ENCODE measurements around the gene BHLHA15. TPM values are rescaled to one million over a fixed set of nuclear protein-coding genes. Genes with fewer than 3 reads are reported as not detected.

The BHLHA15 gene
- polyA plus RNA-seq, 3 donors = 3.4 to 413 TPM; not detected in 1

DNA sequence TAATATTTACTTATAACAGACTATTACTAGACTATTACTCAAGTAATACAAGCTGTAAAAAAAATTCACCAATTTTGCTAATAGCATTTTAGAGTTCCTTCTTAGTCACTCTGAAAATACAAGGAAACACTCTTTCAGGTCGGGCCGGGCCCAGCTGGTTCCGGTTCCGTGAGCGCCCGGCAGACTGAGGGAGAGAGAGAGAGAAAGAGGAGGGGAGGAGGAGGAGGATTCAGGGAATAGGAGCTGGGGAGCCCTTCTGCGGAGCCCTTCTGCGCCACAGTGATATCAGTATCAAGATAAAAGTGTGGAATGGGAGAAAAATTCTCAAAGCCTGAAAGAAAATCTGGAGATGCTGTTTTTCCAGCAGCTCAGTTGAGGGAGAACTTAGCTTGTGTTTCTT, 30.5 kb upstream of the BHLHA15 start:
- no peak overlapping the region for H3K27ac ChIP-seq (ENCODE audit: low read depth, low read length)
- WGBS, 3 donors = 45 to 93% (median 92%) methylated on average over 8 of the region's 8 CpGs

DNA sequence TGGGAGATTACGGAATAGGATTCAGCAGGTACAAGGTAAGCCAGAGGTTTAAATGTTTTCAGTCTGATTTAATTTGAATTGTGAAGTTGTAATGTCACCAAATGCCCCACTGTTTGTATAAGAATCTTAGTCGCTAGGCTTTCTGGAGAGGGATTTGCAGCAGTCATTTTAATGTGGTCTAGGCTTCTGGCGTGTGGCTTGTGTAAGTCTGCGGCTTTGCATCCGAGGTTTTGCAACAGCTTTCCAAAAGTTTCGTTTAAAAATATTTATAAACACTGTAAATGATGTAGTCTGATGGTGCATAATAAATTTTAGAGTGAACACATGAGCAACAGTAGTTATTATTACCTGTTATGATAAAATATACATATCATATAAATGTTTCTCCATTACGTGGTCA, 26.1 kb upstream of the BHLHA15 start:
- WGBS, 3 donors = 84 to 94% (median 85%) methylated on average over 7 of the region's 7 CpGs
- no peak overlapping the region for H3K27ac ChIP-seq (ENCODE audit: low read depth, low read length)

DNA sequence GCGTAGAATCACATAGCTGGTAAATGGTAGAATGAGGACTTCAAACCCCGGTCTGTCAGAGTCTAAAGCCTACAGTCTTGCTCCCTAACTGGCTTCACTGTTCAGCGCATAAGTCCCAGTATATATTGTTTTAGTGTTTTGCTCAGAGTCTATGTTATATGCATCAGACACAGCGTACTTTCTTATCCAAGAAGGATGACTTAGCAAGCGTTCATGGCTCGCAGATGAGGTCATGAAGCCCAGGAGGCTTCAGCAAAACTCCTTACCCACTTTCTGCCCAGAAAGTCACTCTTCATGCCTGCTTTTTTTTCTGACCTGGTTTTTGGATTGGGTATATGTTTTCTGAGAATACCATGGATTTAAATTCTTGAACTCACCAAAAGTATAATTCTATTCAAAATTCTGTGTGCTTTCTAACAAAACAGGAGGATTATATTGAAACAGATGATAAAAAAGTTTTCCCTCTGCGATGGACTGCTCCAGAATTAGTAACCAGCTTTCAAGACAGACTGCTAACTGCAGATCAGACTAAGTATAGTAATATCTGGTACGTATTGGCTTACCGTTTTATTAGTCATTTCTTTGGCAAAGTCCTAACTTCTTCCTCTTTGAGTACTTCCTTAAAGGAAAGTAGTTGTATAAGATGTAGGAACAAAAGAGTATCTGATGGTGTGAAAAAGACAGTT, 24.6 kb upstream of the BHLHA15 start:
- H3K27ac ChIP-seq (ENCODE audit: low read depth, low read length) = no peak overlapping the region
- WGBS, 3 donors = 64 to 87% (median 67%) methylated on average over 9 of the region's 9 CpGs

DNA sequence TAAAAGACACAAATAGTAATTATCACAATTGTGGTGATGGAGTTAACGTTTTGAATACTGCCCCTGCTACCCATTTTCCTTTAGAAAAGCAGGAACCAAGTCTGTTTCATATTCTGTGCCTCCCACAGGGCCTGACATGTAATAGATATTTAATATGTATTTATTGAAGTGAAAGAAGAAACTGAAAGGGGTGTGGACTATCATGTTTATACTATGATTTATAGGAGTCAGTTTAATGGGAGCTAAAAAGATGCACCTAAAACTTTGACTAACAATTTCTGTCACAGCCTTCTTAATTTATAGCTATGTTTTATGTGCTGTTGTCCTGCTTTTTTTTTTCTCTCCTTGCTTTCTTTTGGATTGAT, 24.1 kb upstream of the BHLHA15 start:
- 37 to 63% (median 41%) methylated on average over 1 of the region's 1 CpG for WGBS, 3 donors

DNA sequence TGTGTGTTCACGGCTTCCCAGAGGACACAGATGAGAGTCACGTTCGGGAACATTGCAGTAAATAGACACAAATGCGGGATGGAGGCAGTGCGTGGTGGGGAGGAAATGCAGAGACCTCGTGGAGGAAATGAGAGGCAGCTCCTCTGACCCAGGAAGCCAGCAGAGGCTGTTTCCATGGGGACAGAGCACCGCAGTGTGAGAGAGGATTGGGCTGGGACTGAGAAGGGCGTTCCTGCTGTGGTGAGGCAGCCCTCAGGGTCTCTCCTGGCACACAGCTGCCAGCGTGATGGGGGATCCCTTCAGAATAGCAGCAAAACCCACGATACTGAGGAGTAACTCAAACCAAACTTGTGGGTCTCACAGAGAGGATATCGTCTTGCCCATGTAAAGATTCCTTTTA, 21.7 kb upstream of the BHLHA15 start:
- 93 to 94% (median 94%) methylated on average over 11 of the region's 11 CpGs for WGBS, 3 donors
- H3K27ac ChIP-seq (ENCODE audit: low read depth, low read length) = no peak overlapping the region

More for the DNA sequence above, 24.1 kb upstream of the BHLHA15 start:
- no peak overlapping the region for H3K27ac ChIP-seq (ENCODE audit: low read depth, low read length)

DNA sequence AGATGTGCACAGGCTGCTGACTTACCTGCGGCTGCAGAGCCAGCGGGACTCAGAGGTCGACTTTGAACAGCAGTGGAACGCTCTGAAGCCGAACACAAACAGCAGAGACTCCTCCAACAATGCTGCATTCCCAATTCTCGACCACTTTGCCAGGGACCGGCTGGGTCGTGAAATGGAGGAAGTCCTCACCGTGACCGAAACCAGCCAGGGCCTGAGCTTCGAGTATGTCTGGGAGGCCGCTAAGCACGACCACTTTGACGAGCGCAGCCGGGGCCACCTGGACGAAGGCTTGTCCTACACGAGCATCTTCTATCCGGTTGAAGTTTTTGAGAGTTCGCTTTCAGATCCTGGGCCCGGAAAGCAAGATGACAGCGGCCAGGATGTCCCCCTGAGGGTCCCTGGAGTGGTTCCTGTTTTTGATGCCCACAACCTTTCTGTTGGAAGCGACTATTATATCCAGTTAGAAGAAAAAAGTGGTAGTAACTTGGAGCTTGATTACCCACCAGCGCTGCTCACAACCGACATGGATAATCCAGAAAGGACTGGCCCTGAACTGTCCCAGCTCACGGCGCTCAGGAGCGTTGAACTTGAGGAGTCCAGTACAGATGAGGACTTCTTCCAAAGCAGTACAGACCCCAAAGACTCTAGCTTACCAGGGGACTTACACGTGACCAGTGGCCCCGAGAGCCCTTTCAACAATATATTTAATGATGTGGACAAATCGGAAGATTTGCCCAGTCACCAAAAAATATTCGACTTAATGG, 19.4 kb upstream of the BHLHA15 start:
- 93 to 96% (median 96%) methylated on average over 32 of the region's 32 CpGs for WGBS, 3 donors
- no peak overlapping the region for H3K27ac ChIP-seq (ENCODE audit: low read depth, low read length)

DNA sequence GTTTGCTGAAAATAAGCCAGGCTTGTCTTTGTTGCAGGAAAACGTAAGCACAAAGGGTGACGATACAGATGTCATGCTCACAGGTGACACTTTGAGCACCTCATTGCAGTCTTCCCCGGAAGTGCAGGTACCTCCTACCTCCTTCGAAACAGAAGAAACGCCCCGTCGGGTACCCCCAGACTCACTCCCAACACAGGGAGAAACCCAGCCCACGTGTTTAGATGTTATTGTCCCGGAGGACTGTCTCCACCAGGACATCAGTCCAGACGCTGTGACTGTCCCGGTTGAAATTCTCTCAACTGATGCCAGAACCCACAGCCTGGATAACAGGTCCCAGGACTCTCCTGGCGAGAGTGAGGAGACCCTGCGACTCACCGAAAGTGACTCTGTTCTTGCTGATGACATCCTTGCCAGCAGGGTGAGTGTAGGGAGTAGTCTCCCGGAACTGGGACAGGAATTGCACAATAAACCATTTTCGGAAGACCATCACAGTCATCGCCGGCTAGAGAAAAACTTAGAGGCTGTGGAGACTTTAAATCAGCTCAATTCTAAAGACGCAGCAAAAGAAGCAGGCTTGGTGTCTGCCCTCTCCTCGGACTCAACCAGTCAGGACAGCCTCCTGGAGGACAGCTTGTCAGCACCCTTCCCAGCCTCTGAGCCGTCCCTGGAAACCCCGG, 18.3 kb upstream of the BHLHA15 start:
- WGBS, 3 donors = 90 to 96% (median 91%) methylated on average over 22 of the region's 22 CpGs
- no peak overlapping the region for H3K27ac ChIP-seq (ENCODE audit: low read depth, low read length)

DNA sequence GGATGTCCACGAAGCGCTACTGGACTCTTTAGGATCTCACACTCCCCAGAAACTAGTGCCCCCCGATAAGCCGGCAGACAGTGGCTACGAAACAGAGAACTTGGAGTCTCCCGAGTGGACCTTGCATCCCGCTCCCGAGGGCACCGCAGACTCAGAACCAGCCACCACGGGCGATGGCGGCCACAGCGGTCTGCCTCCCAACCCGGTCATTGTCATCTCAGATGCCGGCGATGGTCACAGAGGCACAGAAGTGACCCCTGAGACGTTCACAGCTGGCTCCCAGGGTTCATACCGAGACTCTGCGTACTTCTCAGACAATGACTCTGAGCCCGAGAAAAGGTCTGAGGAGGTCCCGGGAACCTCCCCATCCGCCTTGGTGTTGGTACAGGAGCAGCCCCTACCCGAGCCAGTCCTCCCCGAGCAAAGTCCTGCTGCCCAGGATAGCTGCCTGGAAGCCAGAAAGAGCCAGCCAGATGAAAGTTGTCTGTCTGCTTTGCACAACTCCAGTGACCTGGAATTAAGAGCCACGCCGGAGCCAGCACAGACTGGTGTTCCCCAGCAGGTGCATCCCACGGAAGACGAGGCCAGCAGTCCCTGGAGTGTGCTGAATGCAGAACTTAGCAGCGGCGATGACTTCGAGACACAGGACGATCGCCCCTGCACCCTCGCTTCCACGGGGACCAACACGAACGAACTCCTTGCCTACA, 17.6 kb upstream of the BHLHA15 start:
- WGBS, 3 donors = 94 to 98% (median 97%) methylated on average over 37 of the region's 37 CpGs

DNA sequence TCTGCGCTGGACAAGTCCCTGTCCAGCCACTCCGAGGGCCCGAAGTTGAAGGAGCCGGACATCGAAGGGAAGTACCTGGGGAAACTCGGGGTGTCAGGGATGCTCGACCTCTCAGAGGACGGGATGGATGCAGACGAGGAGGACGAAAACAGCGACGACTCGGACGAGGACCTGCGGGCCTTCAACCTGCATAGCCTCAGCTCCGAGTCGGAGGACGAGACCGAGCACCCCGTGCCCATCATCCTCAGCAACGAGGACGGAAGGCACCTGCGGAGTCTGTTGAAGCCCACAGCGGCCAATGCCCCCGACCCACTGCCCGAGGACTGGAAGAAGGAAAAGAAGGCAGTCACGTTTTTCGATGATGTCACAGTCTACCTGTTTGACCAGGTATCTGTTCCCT, 17.1 kb upstream of the BHLHA15 start:
- H3K27ac ChIP-seq (ENCODE audit: low read depth, low read length) = no peak overlapping the region
- 96 to 97% (median 96%) methylated on average over 28 of the region's 28 CpGs for WGBS, 3 donors

More for the DNA sequence above, 17.6 kb upstream of the BHLHA15 start:
- no peak overlapping the region for H3K27ac ChIP-seq (ENCODE audit: low read depth, low read length)

DNA sequence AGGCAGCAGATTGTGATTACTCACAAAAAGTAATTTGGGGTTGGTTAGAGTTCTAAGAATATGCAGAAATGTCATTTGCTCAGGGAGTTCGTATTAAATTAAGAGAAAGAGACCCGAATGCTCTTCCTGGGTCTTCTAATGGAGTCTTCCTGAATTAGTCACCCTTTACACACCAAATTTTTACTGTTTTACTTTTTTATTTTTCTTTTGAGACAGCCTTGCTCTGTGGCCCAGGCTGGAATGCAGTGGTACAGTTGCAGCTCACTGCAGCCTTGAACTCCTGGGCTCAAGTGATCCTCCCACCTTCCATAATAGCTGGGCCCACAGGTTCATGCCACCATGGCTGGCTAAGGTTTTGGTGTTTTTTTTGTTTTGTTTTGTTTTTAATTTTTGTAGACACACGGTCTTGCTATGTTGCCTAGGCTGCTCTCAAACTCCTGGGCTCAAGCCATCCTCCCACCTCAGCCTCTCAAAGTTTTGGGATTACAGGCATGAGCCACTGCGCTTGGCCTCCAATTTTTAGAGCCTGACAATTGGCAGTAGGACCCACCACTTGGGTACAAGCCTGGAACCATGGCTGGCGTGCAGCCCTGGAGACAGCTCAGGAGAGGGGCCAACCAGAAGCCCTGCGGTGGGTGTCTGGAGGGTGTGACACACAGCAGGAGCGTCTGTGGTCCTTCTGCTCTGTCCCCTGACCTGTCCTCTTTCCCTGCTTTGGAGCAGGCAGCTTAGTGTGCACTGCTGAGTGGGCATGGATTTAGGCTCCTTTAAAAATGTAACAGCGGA, 16.4 kb upstream of the BHLHA15 start:
- 92 to 97% (median 94%) methylated on average over 8 of the region's 8 CpGs for WGBS, 3 donors
- no peak overlapping the region for H3K27ac ChIP-seq (ENCODE audit: low read depth, low read length)

DNA sequence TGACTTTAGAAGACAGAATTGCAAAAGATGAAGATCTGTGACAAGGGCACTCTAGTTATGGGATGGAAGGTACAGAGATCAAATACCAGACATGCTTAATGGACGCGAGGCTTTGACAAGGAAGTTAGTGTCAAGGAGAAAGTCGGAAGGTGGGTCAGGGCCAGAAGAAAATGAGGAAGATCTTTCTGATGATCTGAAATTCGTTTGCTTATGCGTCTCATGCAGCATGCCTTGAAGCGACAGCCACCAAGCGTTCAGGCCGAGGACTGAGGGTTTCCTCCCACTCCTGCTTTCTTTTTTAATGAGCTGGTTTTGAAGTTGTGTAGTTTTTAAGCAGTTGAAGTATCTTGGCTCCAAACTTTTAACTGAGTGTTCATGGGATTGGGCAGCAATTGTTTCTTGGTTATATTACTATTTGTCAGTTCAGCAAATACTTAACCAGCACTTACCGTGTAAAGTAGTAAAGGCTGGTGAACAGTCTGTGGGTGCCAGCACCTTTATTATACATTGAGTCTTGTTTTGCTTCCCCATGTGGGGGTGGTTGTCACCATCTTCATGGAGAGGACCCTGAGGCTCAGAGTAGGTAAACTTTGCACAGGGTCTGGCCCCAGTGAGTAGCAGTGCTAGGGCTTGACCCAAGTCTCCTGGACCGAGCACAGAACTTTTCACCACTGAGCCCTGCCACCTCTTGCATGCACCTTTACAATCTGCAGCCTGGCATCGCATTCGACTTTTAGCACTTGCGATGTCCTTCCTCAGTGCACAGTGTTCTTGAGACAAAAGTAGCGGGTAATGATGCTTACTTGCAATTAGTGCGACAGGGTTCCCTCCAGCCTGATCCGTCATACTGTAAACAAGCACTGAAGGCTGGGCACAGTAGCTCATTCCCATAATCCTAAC, 14.3 kb upstream of the BHLHA15 start:
- no peak overlapping the region for H3K27ac ChIP-seq (ENCODE audit: low read depth, low read length)
- WGBS, 3 donors = 84 to 89% (median 89%) methylated on average over 16 of the region's 16 CpGs

DNA sequence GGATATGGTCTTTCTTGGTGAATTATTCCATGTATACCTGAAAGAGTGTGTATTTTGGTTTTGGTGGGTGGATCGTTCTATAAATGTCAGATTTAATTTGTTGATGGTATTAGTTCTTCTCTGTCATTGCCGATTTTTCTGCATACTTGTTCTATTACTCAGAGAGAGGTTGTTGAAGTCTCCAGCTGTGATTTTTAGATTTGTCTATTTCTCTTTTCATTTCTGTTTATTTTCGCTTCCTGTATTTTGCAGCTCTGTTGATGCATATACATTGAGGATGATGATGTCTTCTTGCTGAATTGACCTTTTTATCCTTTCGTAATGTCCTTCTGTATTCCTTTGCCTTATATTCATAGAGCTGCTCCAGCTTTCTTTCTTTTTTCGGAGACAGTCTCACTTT, 12.1 kb upstream of the BHLHA15 start:
- no peak overlapping the region for H3K27ac ChIP-seq (ENCODE audit: low read depth, low read length)
- WGBS, 3 donors = 97 to 98% (median 97%) methylated on average over 5 of the region's 5 CpGs

DNA sequence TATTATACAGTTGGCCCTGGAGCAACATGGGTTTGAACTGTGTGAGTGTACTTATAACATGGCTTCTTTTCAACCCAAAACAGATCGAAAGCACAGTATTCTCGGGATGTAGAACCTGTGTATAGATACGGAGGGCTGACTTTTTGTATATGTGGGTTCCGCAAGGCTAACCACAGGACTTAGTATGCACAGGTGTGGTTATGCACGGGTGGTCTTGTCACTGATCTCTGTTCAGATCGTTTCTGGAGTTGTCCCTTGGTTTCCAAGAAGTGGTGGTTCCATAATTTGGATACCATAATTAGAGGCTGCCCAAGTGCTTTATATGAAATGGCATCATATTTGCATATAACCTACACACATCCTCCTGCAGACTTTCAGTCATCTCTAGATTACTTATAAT, 10.9 kb upstream of the BHLHA15 start:
- WGBS, 3 donors = 84 to 92% (median 89%) methylated on average over 6 of the region's 6 CpGs

DNA sequence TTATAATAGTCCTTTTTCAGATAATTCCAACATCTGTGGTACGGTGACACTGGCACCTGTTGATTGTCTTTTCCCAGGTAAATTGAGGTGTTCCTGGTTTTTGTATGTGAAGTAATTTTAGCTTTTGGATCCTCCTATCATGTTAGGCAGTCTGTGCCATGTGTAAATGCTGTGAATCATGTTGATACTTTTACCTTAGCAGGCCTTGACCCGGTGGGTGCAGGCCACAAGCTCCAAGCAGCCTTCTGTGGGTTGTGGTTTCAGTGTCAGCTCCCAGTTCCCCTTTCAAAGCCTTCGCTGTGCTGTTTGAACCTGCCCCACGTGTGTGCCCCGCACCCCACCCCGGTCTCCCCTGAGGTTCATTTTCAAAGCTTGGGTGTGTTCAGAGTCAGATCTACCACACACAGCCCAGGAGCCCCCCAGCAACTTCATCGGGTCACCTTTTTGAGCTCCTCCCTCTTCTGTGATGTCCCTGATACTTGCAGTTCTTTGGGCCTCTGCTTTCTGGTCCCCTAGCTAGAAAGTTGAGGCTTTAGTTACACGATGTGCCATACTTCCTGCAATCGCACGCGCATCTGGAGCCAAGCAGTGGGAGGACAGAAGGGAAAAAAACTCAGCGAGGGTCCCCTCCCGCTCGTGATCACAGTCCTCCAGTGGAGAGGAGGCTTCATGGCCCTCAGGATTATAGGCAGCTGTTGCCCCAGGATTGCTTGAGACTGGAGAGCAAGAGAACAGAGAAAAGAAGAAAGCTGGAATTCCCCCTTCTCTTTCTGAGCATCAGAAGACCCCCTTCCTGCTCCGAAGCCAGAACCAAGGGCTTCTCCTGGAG, 8.7 kb upstream of the BHLHA15 start:
- H3K27ac ChIP-seq (ENCODE audit: low read depth, low read length) = no peak overlapping the region
- 52 to 85% (median 70%) methylated on average over 15 of the region's 15 CpGs for WGBS, 3 donors

More for the DNA sequence above, 10.9 kb upstream of the BHLHA15 start:
- no peak overlapping the region for H3K27ac ChIP-seq (ENCODE audit: low read depth, low read length)

DNA sequence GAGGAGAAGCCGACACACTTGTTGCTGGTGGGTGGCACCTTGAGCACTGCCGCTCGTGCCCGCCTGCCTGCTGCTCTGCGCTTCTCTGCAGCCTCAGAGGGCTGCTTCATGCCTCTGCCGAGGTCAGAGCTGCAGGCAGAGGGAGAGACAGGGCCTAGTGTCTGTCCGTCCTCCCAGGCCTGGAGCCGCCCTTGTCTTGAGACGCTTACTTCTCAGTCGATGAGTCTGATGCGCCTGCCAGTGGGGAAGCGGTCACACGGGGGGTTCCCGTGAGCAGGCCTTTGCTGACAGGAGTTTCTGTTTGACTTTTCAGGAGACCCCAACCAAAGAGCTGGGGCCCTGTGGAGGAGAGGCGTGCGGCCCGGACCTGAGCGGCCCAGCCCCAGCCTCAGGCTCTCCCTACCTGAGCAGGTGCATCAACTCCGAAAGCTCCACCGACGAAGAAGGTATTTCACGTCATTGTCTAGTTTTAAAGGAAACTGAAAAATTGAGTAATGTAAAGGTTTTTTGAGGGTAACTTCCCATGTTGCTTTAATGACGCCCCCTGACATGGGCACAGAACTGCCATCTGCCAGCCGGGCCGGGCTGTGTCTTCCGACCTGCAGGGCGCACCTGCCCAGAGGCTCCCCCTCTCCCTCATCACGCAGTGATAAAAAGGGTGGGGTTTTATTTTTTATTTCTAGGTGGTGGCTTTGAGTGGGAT, 7.8 kb upstream of the BHLHA15 start:
- 92 to 94% (median 94%) methylated on average over 28 of the region's 28 CpGs for WGBS, 3 donors

More for the DNA sequence above, 7.8 kb upstream of the BHLHA15 start:
- no peak overlapping the region for H3K27ac ChIP-seq (ENCODE audit: low read depth, low read length)

All from adipose tissue (tissue), 3 donors.